Vagina (tissue), 2 donors: Measurements from ENCODE around the gene RPL32. TPM values are rescaled to one million over a fixed set of nuclear protein-coding genes. Genes with fewer than 3 reads are reported as not detected.
"Not testable (repeated sequence)": the region's sequence is repeated elsewhere in the genome, so short reads cannot be mapped to it uniquely, and the experiment has no call there.

ENCODE experiments used
- DNase-seq, 2 donors: peaks; one replicate each; pipeline ENCODE4 v3.0.0-alpha.2; 2017; ENCODE audit errors: extremely low spot score in 2 of 2
- H3K27ac ChIP-seq: fragments of 200-600 bp; sonication (generic); one replicate; pipeline ENCODE4 v1.5.1; 2019
- H3K27me3 ChIP-seq: fragments of 200-600 bp; sonication (generic); one replicate; pipeline ENCODE4 v1.5.1; 2019
- H3K36me3 ChIP-seq, 2 donors: fragments of 200-600 bp; sonication (generic); one replicate each; pipeline ENCODE4 v1.5.1; 2017 to 2019
- H3K4me1 ChIP-seq: fragments of 200-600 bp; sonication (generic); one replicate; pipeline ENCODE4 v1.5.1; 2019
- H3K4me3 ChIP-seq, 2 donors: fragments of 200-600 bp; sonication (generic); 1 replicate in 1 of 2; 2 replicates in 1 of 2; pipeline ENCODE4 v1.5.1; 2016 to 2019
- H3K9me3 ChIP-seq: fragments of 200-600 bp; sonication (generic); one replicate; pipeline ENCODE4 v1.5.1; 2019
- CTCF ChIP-seq, 3 experiments: fragments of 450-650 bp in 2 of 3; fragments of 200-600 bp in 1 of 3; sonication (generic) in 1 of 3; IDR thresholded peaks; one replicate each; pipeline ENCODE4 v1.5.1; 2017 to 2019; ENCODE audit warnings: antibody characterized with exemption in 3 of 3, mild to moderate bottlenecking in 2 of 3, moderate library complexity in 2 of 3
- POLR2A ChIP-seq, 2 donors: fragments of 450-650 bp; IDR thresholded peaks; one replicate each; pipeline ENCODE4 v1.6.1; 2017; ENCODE audit warnings: antibody characterized with exemption in 2 of 2, mild to moderate bottlenecking in 2 of 2, moderate library complexity in 2 of 2
- POLR2AphosphoS5 ChIP-seq, 2 donors: sonication (generic); formaldehyde crosslinking; IDR thresholded peaks; one replicate each; pipeline ENCODE4 v1.9.0; 2017; ENCODE audit warnings: antibody characterized with exemption in 2 of 2, mild to moderate bottlenecking in 2 of 2, low read depth in 1 of 2; ENCODE audit not compliant: insufficient read depth in 1 of 2
- intact Hi-C: fragments of 100-400 bp; cut with DNase I; formaldehyde crosslinking; loops from one replicate; pipeline ENCODE4 v1.15.1; 2023
- total RNA-seq: library from RNA; depleted of rRNA; stranded (reverse); fragments of >200 nt; gene quantifications from one replicate; pipeline ENCODE4 v1.2.3, GENCODE V29; 2016

Gene RPL32
- total RNA-seq, 1 donor from 2014 or later, result 2,085 TPM

- no peak for DNase-seq
- H3K4me1 ChIP-seq, result no peaks in the 10 kb centered on the region
- no peak overlapping the region for H3K4me3 ChIP-seq
- H3K27me3 ChIP-seq, result no peaks in the 10 kb centered on the region
- no peaks in the 10 kb centered on the region for H3K36me3 ChIP-seq
- H3K27ac ChIP-seq, result no peak overlapping the region
- intact Hi-C loops, result loop anchor here (5.0 kb wide), 1 partner anchor 35 kb away; no protein-coding TSS in a partner anchor
- TF ChIP-seq CTCF (IDR thresholded peaks at IDR 0.05) (no peak), POLR2A (IDR thresholded peaks at IDR 0.05) (no peak), POLR2AphosphoS5 (IDR thresholded peaks at IDR 0.05; ENCODE audit: insufficient read depth in 1 of 2, low read depth in 1 of 2) (no peak)
- H3K9me3 ChIP-seq, result no peaks in the 10 kb centered on the region
Measured at GRCh38 chr3:12862387-12862786, 21.0 kb upstream of the RPL32 start.

DNA sequence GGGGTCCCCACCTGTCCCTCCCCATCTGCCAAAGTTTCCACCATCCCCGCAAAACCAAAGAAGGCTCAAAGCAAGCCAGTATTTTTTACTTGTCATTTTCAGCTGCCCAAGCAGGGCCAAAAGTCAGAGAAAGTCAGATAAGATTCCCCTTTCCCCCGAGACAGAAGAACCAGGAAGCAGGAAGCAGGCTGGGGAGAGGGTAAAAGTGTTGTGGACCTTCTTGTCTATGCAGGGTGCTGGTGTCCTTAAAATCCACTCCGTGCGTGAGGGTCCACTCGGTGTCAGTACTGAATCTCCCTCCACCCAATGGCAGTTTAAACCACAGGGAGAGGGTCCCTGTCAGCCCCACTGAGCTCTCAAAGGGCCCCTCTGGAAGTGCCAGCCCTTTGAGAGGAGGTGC, 20.2 kb upstream of the RPL32 start:
- no peaks in the 10 kb centered on the region for H3K9me3 ChIP-seq
- H3K27me3 ChIP-seq, result no peaks in the 10 kb centered on the region
- no peak for TF ChIP-seq POLR2A (IDR thresholded peaks at IDR 0.05)
- no peak for TF ChIP-seq CTCF (IDR thresholded peaks at IDR 0.05)
- no peak for TF ChIP-seq POLR2AphosphoS5 (IDR thresholded peaks at IDR 0.05; ENCODE audit: insufficient read depth in 1 of 2, low read depth in 1 of 2)
- no peak for DNase-seq
- no peak overlapping the region for H3K27ac ChIP-seq
- intact Hi-C loops, result loop anchor here (5.0 kb wide), 1 partner anchor 36 kb away; no protein-coding TSS in a partner anchor
- H3K36me3 ChIP-seq, result no peaks in the 10 kb centered on the region
- H3K4me3 ChIP-seq, result no peak overlapping the region
- no peaks in the 10 kb centered on the region for H3K4me1 ChIP-seq

GRCh38 chr3:12859840-12860239, 18.5 kb upstream of the RPL32 start:
- intact Hi-C loops, result loop anchor here (5.0 kb wide), 1 partner anchor 37 kb away; no protein-coding TSS in a partner anchor
- TF ChIP-seq POLR2A (IDR thresholded peaks at IDR 0.05), result no peak
- Histone ChIP-seq H3K27ac (no peak overlapping the region), H3K4me1 (no peaks in the 10 kb centered on the region), H3K9me3 (no peaks in the 10 kb centered on the region), H3K4me3 (no peak overlapping the region), H3K36me3 (no peaks in the 10 kb centered on the region), H3K27me3 (no peaks in the 10 kb centered on the region)
- DNase-seq, result no peak

DNA sequence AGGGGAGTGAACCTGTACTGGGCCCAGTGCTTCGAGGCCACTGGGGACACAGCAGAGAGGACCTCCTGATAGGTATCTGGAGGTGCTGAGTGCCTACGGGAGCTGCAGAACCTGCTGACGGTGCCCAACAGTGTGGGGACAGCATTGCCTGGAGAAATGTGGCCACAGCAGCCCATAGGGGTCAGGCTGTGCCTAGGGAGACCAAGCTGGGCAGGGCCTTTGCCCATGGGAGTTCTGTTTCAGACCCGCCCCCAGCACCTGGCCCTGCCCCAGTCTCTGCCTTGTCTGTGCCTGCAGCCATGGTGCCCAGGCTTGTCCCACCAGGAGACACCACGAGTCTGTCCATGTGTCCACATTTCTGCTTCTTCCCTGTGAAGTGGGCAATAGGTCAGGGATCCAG, 15.3 kb upstream of the RPL32 start:
- Histone ChIP-seq H3K36me3 (no peaks in the 10 kb centered on the region), H3K9me3 (no peaks in the 10 kb centered on the region), H3K4me1 (no peaks in the 10 kb centered on the region), H3K4me3 (no peak overlapping the region), H3K27me3 (no peaks in the 10 kb centered on the region), H3K27ac (no peak overlapping the region)
- TF ChIP-seq CTCF (IDR thresholded peaks at IDR 0.05) (no peak), POLR2A (IDR thresholded peaks at IDR 0.05) (no peak), POLR2AphosphoS5 (IDR thresholded peaks at IDR 0.05; ENCODE audit: insufficient read depth in 1 of 2, low read depth in 1 of 2) (no peak)
- no peak for DNase-seq
- intact Hi-C loops, result no loop called here

- no peak for TF ChIP-seq CTCF (IDR thresholded peaks at IDR 0.05)
- TF ChIP-seq POLR2A (IDR thresholded peaks at IDR 0.05), result no peak
- TF ChIP-seq POLR2AphosphoS5 (IDR thresholded peaks at IDR 0.05; ENCODE audit: insufficient read depth in 1 of 2, low read depth in 1 of 2), result no peak
- Histone ChIP-seq H3K9me3 (no peaks in the 10 kb centered on the region), H3K4me3 (no peak overlapping the region), H3K27me3 (no peaks in the 10 kb centered on the region), H3K4me1 (no peaks in the 10 kb centered on the region), H3K27ac (no peak overlapping the region), H3K36me3 (no peaks in the 10 kb centered on the region)
- DNase-seq, result no peak
- intact Hi-C loops, result no loop called here
Measured at GRCh38 chr3:12854565-12854964, 13.2 kb upstream of the RPL32 start.

- H3K4me1 ChIP-seq, DNase-seq, H3K27me3 ChIP-seq, H3K9me3 ChIP-seq, H3K27ac ChIP-seq, H3K36me3 ChIP-seq, H3K4me3 ChIP-seq, intact Hi-C loops: not testable (repeated sequence)
Measured at GRCh38 chr3:12853847-12854246, 12.5 kb upstream of the RPL32 start.
